GOT3 (cell line): Measurements from ENCODE around the gene DTNB.
"Not testable (repeated sequence)": the region's sequence is repeated elsewhere in the genome, so short reads cannot be mapped to it uniquely, and the experiment has no call there.

Experiments
- DNase-seq: peaks from one replicate; lab custom pipeline; 2025; ENCODE audit warnings: mixed read lengths; lab: John Stamatoyannopoulos, UW

DTNB gene

GRCh38 chr2:25418944-25419677 lies 254.3 kb downstream of the DTNB start:
- no peak for DNase-seq

GRCh38 chr2:25417715-25418369 lies 255.5 kb downstream of the DTNB start:
- DNase-seq: no peak

- DNase-seq: no peak
These were observed 256.7 kb downstream of the DTNB start for GRCh38 chr2:25416674-25417073.

GRCh38 chr2:25414781-25415180 lies 258.6 kb downstream of the DTNB start:
- DNase-seq: no peak

- DNase-seq: not testable (repeated sequence)
These were observed 260.0 kb downstream of the DTNB start for GRCh38 chr2:25413409-25413808.

GRCh38 chr2:25411753-25412152 lies 261.6 kb downstream of the DTNB start:
- DNase-seq: no peak

GRCh38 chr2:25411281-25411680 lies 262.1 kb downstream of the DTNB start:
- no peak for DNase-seq

- DNase-seq: no peak
These were observed 263.0 kb downstream of the DTNB start for GRCh38 chr2:25410370-25410769.

- DNase-seq: no peak
These were observed 263.9 kb downstream of the DTNB start for GRCh38 chr2:25409468-25409867.

- no peak for DNase-seq
These were observed 264.3 kb downstream of the DTNB start for GRCh38 chr2:25409044-25409443.

GRCh38 chr2:25405611-25406295 lies 267.6 kb downstream of the DTNB start:
- DNase-seq: no peak

GRCh38 chr2:25403120-25403760 lies 270.1 kb downstream of the DTNB start:
- not testable (repeated sequence) for DNase-seq

GRCh38 chr2:25402477-25402876 lies 270.9 kb downstream of the DTNB start:
- DNase-seq: no peak

GRCh38 chr2:25401307-25402026 lies 271.9 kb downstream of the DTNB start:
- no peak for DNase-seq

- no peak for DNase-seq
These were observed 272.7 kb downstream of the DTNB start for GRCh38 chr2:25400576-25401216.

- DNase-seq: no peak
These were observed 273.2 kb downstream of the DTNB start for GRCh38 chr2:25400169-25400568.

GRCh38 chr2:25398534-25398933 lies 274.8 kb downstream of the DTNB start:
- DNase-seq: no peak

GRCh38 chr2:25397777-25398176 lies 275.6 kb downstream of the DTNB start:
- DNase-seq: no peak

GRCh38 chr2:25389161-25389560 lies 284.2 kb downstream of the DTNB start:
- DNase-seq: no peak

GRCh38 chr2:25388491-25388890 lies 284.9 kb downstream of the DTNB start:
- no peak for DNase-seq

- DNase-seq: no peak
These were observed 285.4 kb downstream of the DTNB start for GRCh38 chr2:25387876-25388449.
